HUES64 (cell line): ENCODE data around the gene PPP1CA.

Source experiments
- H3K27ac ChIP-seq: 2 replicates; pipeline ENCODE4 v1.7.0; 2013; ENCODE audit warnings: low read depth, low read length, inconsistent platforms
- H3K27me3 ChIP-seq: 2 replicates; pipeline ENCODE4 v1.6.1; 2013; ENCODE audit warnings: mild to moderate bottlenecking, low read length; ENCODE audit not compliant: insufficient read depth
- H3K36me3 ChIP-seq: 2 replicates; pipeline ENCODE4 v1.6.1; 2013; ENCODE audit warnings: mild to moderate bottlenecking, low read length; ENCODE audit not compliant: insufficient read depth
- H3K4me1 ChIP-seq: 2 replicates; pipeline ENCODE4 v1.6.1; 2013; ENCODE audit warnings: mild to moderate bottlenecking, low read length, moderate library complexity; ENCODE audit not compliant: insufficient read depth
- H3K4me3 ChIP-seq: 2 replicates; pipeline ENCODE4 v1.5.1; 2013; ENCODE audit warnings: mild to moderate bottlenecking, low read length, moderate library complexity
- H3K9ac ChIP-seq: 2 replicates; pipeline ENCODE4 v1.6.1; 2013; ENCODE audit warnings: mild to moderate bottlenecking, low read depth, low read length
- H3K9me3 ChIP-seq: 2 replicates; pipeline ENCODE4 v1.6.1; 2013; ENCODE audit warnings: low read depth, low read length; ENCODE audit not compliant: insufficient read depth
- WGBS: fragments of 150-250, 120-280 bp; methylation state at CpG from one replicate; pipeline ENCODE4 v1.1.7; 2013; ENCODE audit warnings: missing lambda C conversion rate; 5-methylcytosine and 5-hydroxymethylcytosine counted together

The PPP1CA gene

GRCh38 chr11:67412495-67413179 is 11.0 kb upstream of the PPP1CA start:
- Histone ChIP-seq H3K9ac (no peak overlapping the region), H3K4me3 (no peak overlapping the region), H3K27me3 (peaks cover 20% of the 10 kb centered on the region), H3K4me1 (peaks cover 8% of the 10 kb centered on the region; the same call in 1 of the 2 replicates), H3K9me3 (no peaks in the 10 kb centered on the region), H3K36me3 (no peaks in the 10 kb centered on the region), H3K27ac (no peak overlapping the region)
- WGBS, result 86% methylated on average over 9 of the region's 9 CpGs

GRCh38 chr11:67411785-67412152 is 10.1 kb upstream of the PPP1CA start:
- Histone ChIP-seq H3K36me3 (no peaks in the 10 kb centered on the region), H3K9me3 (no peaks in the 10 kb centered on the region), H3K4me1 (peaks cover 7% of the 10 kb centered on the region; the same call in 1 of the 2 replicates), H3K4me3 (no peak overlapping the region), H3K9ac (no peak overlapping the region), H3K27me3 (peaks cover 20% of the 10 kb centered on the region), H3K27ac (no peak overlapping the region)
- 81% methylated on average over 7 of the region's 7 CpGs for WGBS

GRCh38 chr11:67410984-67411784 is 9.5 kb upstream of the PPP1CA start:
- 82% methylated on average over 17 of the region's 17 CpGs for WGBS
- H3K4me3 ChIP-seq, result no peak overlapping the region
- no peaks in the 10 kb centered on the region for H3K36me3 ChIP-seq
- H3K27ac ChIP-seq, result no peak overlapping the region
- no peak overlapping the region; the same call in 1 of the 2 replicates for H3K9ac ChIP-seq
- H3K9me3 ChIP-seq, result no peaks in the 10 kb centered on the region
- H3K4me1 ChIP-seq, result peaks cover 5% of the 10 kb centered on the region; the same call in 1 of the 2 replicates
- peaks cover 20% of the 10 kb centered on the region for H3K27me3 ChIP-seq

- H3K27me3 ChIP-seq, result peaks cover 20% of the 10 kb centered on the region
- peaks cover 5% of the 10 kb centered on the region; the same call in 1 of the 2 replicates for H3K4me1 ChIP-seq
- H3K9ac ChIP-seq, result no peak overlapping the region; the same call in 1 of the 2 replicates
- 87% methylated on average over 15 of the region's 15 CpGs for WGBS
- no peaks in the 10 kb centered on the region for H3K9me3 ChIP-seq
- no peak overlapping the region for H3K4me3 ChIP-seq
- H3K27ac ChIP-seq, result no peak overlapping the region
- H3K36me3 ChIP-seq, result no peaks in the 10 kb centered on the region
These were observed 8.7 kb upstream of the PPP1CA start for GRCh38 chr11:67410369-67410831.

- H3K27ac ChIP-seq, result no peak overlapping the region
- peaks cover 5% of the 10 kb centered on the region; the same call in 1 of the 2 replicates for H3K4me1 ChIP-seq
- no peaks in the 10 kb centered on the region for H3K36me3 ChIP-seq
- H3K27me3 ChIP-seq, result peaks cover 15% of the 10 kb centered on the region
- WGBS, result 64% methylated on average over 13 of the region's 13 CpGs
- H3K9ac ChIP-seq, result no peak overlapping the region
- H3K9me3 ChIP-seq, result no peaks in the 10 kb centered on the region
- no peak overlapping the region for H3K4me3 ChIP-seq
These were observed 8.2 kb upstream of the PPP1CA start for GRCh38 chr11:67409781-67410368.

GRCh38 chr11:67409261-67409666 is 7.6 kb upstream of the PPP1CA start:
- peaks cover 9% of the 10 kb centered on the region; the same call in 1 of the 2 replicates for H3K27me3 ChIP-seq
- no peak overlapping the region for H3K9ac ChIP-seq
- H3K9me3 ChIP-seq, result no peaks in the 10 kb centered on the region
- 92% methylated on average over 24 of the region's 24 CpGs for whole genome bisulfite sequencing
- no peak overlapping the region for H3K27ac ChIP-seq
- H3K36me3 ChIP-seq, result no peaks in the 10 kb centered on the region
- H3K4me3 ChIP-seq, result no peak overlapping the region
- H3K4me1 ChIP-seq, result peaks cover 5% of the 10 kb centered on the region; the same call in 1 of the 2 replicates

- Histone ChIP-seq H3K9me3 (no peaks in the 10 kb centered on the region), H3K27me3 (peaks cover 9% of the 10 kb centered on the region; the same call in 1 of the 2 replicates), H3K36me3 (no peaks in the 10 kb centered on the region), H3K4me3 (no peak overlapping the region), H3K4me1 (peaks cover 5% of the 10 kb centered on the region; the same call in 1 of the 2 replicates), H3K27ac (no peak overlapping the region), H3K9ac (no peak overlapping the region)
- 90% methylated on average over 18 of the region's 18 CpGs for WGBS
These were observed 7.0 kb upstream of the PPP1CA start for GRCh38 chr11:67408437-67409200.

- peaks cover 5% of the 10 kb centered on the region; the same call in 1 of the 2 replicates for H3K4me1 ChIP-seq
- H3K9me3 ChIP-seq, result no peaks in the 10 kb centered on the region
- WGBS, result 85% methylated on average over 12 of the region's 12 CpGs
These were observed 6.1 kb upstream of the PPP1CA start for GRCh38 chr11:67407688-67408163.

GRCh38 chr11:67406969-67407687 is 5.5 kb upstream of the PPP1CA start:
- H3K9ac ChIP-seq, result no peak overlapping the region
- no peaks in the 10 kb centered on the region for H3K9me3 ChIP-seq
- H3K4me3 ChIP-seq, result no peak overlapping the region
- 82% methylated on average over 12 of the region's 12 CpGs for WGBS
- peaks cover 4% of the 10 kb centered on the region; the same call in 1 of the 2 replicates for H3K27me3 ChIP-seq
- no peaks in the 10 kb centered on the region for H3K36me3 ChIP-seq
- no peak overlapping the region for H3K27ac ChIP-seq
- peaks cover 6% of the 10 kb centered on the region; the same call in 1 of the 2 replicates for H3K4me1 ChIP-seq

More at GRCh38 chr11:67407688-67408163, 6.1 kb upstream of the PPP1CA start:
- peaks cover 4% of the 10 kb centered on the region; the same call in 1 of the 2 replicates for H3K27me3 ChIP-seq
- no peak overlapping the region for H3K4me3 ChIP-seq
- H3K9ac ChIP-seq, result no peak overlapping the region
- no peaks in the 10 kb centered on the region for H3K36me3 ChIP-seq
- H3K27ac ChIP-seq, result no peak overlapping the region
